PC-9 (cell line): ENCODE measurements around the gene ZDHHC19.
"Not testable (repeated sequence)": the region's sequence is repeated elsewhere in the genome, so short reads cannot be mapped to it uniquely, and the experiment has no call there.

Experiments
- EZH2 ChIP-seq: fragments of 200-600 bp; sonication (generic); IDR thresholded peaks from 2 replicates; pipeline ENCODE4 v1.8.0; 2017; ENCODE audit warnings: antibody characterized with exemption, low read depth
- TF ChIP-seq, protein P1 (sequence below): fragments of 200-600 bp; sonication (generic); conservative IDR thresholded peaks from 2 replicates; pipeline ENCODE4 v1.6.1; 2017; ENCODE audit warnings: mixed run types, antibody characterized with exemption, mild to moderate bottlenecking, moderate library complexity

DNA sequence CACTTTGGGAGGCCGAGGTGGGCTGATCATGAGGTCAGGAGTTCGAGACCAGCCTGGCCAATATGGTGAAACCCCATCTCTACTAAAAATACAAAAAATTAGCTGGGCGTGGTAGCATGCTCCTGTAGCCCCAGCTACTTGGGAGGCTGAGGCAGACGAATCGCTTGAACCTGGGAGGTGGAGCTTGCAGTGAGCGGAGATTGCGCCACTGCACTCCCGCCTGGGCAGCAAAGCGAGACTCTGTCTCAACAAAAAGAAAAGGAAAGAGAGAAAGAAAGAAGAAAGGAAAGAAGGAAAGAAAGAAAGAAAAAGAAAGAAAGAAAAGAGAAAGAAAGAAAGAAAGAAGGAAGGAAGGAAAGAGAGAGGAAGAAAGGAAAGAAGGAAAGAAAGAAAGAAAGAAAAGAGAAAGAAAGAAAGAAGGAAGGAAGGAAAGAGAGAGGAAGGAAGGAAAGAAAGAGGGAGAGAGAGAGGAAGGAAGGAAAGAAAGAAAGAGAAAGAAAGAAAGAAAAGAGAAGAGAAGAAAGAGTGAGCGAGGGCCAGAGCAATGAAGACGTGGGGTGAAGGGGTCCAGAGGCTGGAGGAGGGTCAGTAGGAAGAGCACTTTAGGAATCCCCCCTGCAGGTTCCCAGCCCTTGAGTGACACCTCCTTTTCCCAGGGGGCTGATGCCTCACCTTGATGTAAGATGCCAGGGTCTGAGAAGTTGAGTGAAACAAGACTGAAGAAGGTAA is 1.1 kb downstream of the ZDHHC19 start:
- TF ChIP-seq, protein P1, sequence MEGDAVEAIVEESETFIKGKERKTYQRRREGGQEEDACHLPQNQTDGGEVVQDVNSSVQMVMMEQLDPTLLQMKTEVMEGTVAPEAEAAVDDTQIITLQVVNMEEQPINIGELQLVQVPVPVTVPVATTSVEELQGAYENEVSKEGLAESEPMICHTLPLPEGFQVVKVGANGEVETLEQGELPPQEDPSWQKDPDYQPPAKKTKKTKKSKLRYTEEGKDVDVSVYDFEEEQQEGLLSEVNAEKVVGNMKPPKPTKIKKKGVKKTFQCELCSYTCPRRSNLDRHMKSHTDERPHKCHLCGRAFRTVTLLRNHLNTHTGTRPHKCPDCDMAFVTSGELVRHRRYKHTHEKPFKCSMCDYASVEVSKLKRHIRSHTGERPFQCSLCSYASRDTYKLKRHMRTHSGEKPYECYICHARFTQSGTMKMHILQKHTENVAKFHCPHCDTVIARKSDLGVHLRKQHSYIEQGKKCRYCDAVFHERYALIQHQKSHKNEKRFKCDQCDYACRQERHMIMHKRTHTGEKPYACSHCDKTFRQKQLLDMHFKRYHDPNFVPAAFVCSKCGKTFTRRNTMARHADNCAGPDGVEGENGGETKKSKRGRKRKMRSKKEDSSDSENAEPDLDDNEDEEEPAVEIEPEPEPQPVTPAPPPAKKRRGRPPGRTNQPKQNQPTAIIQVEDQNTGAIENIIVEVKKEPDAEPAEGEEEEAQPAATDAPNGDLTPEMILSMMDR, result not testable (repeated sequence)
- TF ChIP-seq EZH2, result not testable (repeated sequence)
